Sigmoid colon (tissue), 7 donors: ENCODE results near the gene CXorf58. TPM values are rescaled to one million over a fixed set of nuclear protein-coding genes. Genes with fewer than 3 reads are reported as not detected.
A peak's percentile ranks its signal among the peaks of the same experiment; 100 is the strongest.

Source experiments
- DNase-seq: peaks from one replicate; pipeline ENCODE4 v3.0.0-alpha.2; 2019
- H3K27ac ChIP-seq, 4 donors: fragments of 200-600 bp; sonication (generic); one replicate each; pipeline ENCODE4 v1.5.1; 2016 to 2019; ENCODE audit warnings: mild to moderate bottlenecking in 1 of 4
- H3K27me3 ChIP-seq, 3 donors: fragments of 200-600 bp; sonication (generic); one replicate each; pipeline ENCODE4 v1.5.1; 2019; ENCODE audit warnings: mild to moderate bottlenecking in 1 of 3
- H3K36me3 ChIP-seq, 4 donors: fragments of 200-600 bp; sonication (generic); one replicate each; pipeline ENCODE4 v1.5.1; 2016 to 2019
- H3K4me1 ChIP-seq, 4 donors: fragments of 200-600 bp; sonication (generic); one replicate each; pipeline ENCODE4 v1.5.1; 2017 to 2019
- H3K4me3 ChIP-seq, 4 donors: fragments of 200-600 bp; sonication (generic); one replicate each; pipeline ENCODE4 v1.5.1; 2017 to 2019; ENCODE audit warnings: mild to moderate bottlenecking in 2 of 4, moderate library complexity in 1 of 4
- H3K9me3 ChIP-seq, 4 donors: fragments of 200-600 bp in 3 of 4; sonication (generic) in 3 of 4; one replicate each; pipeline versions ENCODE4 v1.5.1 to v1.6.1; 2013 to 2019
- CTCF ChIP-seq, 4 experiments: fragments of 450-650 bp in 3 of 4; fragments of 200-600 bp in 1 of 4; IDR thresholded peaks; one replicate each; pipeline ENCODE4 v1.5.1; 2016 to 2019; ENCODE audit warnings: antibody characterized with exemption in 4 of 4, mild to moderate bottlenecking in 3 of 4, moderate library complexity in 2 of 4
- EP300 ChIP-seq, 4 donors: sonication (generic); formaldehyde crosslinking; IDR thresholded peaks; one replicate each; pipeline ENCODE4 v1.6.1; 2017; ENCODE audit warnings: antibody characterized with exemption in 4 of 4
- POLR2A ChIP-seq, 2 donors: fragments of 450-650 bp; IDR thresholded peaks; one replicate each; pipeline ENCODE4 v1.6.1; 2016; ENCODE audit warnings: antibody characterized with exemption in 2 of 2, mild to moderate bottlenecking in 2 of 2, moderate library complexity in 2 of 2
- POLR2AphosphoS5 ChIP-seq, 4 donors: sonication (generic); formaldehyde crosslinking; IDR thresholded peaks; one replicate each; pipeline ENCODE4 v1.6.1; 2017; ENCODE audit warnings: antibody characterized with exemption in 4 of 4
- WGBS, 2 donors: extraction: QIAGEN DNeasy Blood & Tissue Kit; methylation state at CpG; one replicate each; pipeline ENCODE4 v1.1.7; 2013; 5-methylcytosine and 5-hydroxymethylcytosine counted together
- intact Hi-C: fragments of 100-400 bp; cut with DNase I; formaldehyde crosslinking; loops from one replicate; pipeline ENCODE4 v1.15.1; 2023
- polyA plus RNA-seq, 3 donors: library from polyadenylated mRNA; stranded (reverse); fragments of 200-250 nt; gene quantifications; one replicate each; pipeline ENCODE4 v1.2.3, GENCODE V29; 2013
- total RNA-seq, 4 donors: library from RNA; depleted of rRNA; stranded (reverse); fragments of >200 nt; gene quantifications; one replicate each; pipeline ENCODE4 v1.1.0, GENCODE V29; 2016
- donor health status: healthy with polysubstance abuse.
- donor health status: Bipolar disorder and iron deficiency.
- donor health status: healthy.

The CXorf58 gene
- total and polyA plus RNA-seq, 7 donors: 0.03 TPM; not detected in 6

GRCh38 chrX:23870041-23870440 is 37.8 kb upstream of the CXorf58 start:
- DNase-seq: no peak
- no peaks in the 10 kb centered on the region for H3K36me3 ChIP-seq
- 92 to 95% methylated on average over 2 of the region's 2 CpGs for WGBS, 2 donors
- H3K27ac ChIP-seq: no peak overlapping the region
- TF ChIP-seq POLR2A (IDR thresholded peaks at IDR 0.05) (no peak), POLR2AphosphoS5 (IDR thresholded peaks at IDR 0.05) (no peak), EP300 (IDR thresholded peaks at IDR 0.05) (no peak), CTCF (IDR thresholded peaks at IDR 0.05) (no peak)
- H3K4me3 ChIP-seq: no peak overlapping the region
- no peaks in the 10 kb centered on the region for H3K4me1 ChIP-seq
- intact Hi-C loops: no loop called here
- H3K27me3 ChIP-seq: no peaks in the 10 kb centered on the region
- H3K9me3 ChIP-seq: no peaks in the 10 kb centered on the region

- H3K27ac ChIP-seq: no peak overlapping the region
- intact Hi-C loops: no loop called here
- H3K27me3 ChIP-seq: no peaks in the 10 kb centered on the region
- DNase-seq: no peak
- H3K9me3 ChIP-seq: no peaks in the 10 kb centered on the region
- 86 to 91% methylated on average over 4 of the region's 4 CpGs for WGBS, 2 donors
- H3K4me3 ChIP-seq: no peak overlapping the region
- no peak for TF ChIP-seq EP300 (IDR thresholded peaks at IDR 0.05)
- no peaks in the 10 kb centered on the region for H3K4me1 ChIP-seq
- no peaks in the 10 kb centered on the region for H3K36me3 ChIP-seq
These were observed 35.8 kb upstream of the CXorf58 start for GRCh38 chrX:23871905-23872546.

GRCh38 chrX:23879380-23880090 is 28.3 kb upstream of the CXorf58 start:
- 17 to 65% methylated on average over 2 of the region's 2 CpGs for WGBS, 2 donors
- intact Hi-C loops: no loop called here
- Histone ChIP-seq H3K9me3 (no peaks in the 10 kb centered on the region), H3K4me3 (no peak overlapping the region), H3K4me1 (peaks cover 0 to 13% (median 0%) of the 10 kb centered on the region in 4 donors), H3K36me3 (no peaks in the 10 kb centered on the region), H3K27ac (no peak overlapping the region), H3K27me3 (no peaks in the 10 kb centered on the region)
- TF ChIP-seq POLR2A (IDR thresholded peaks at IDR 0.05) (no peak), POLR2AphosphoS5 (IDR thresholded peaks at IDR 0.05) (no peak), CTCF (IDR thresholded peaks at IDR 0.05) (no peak), EP300 (IDR thresholded peaks at IDR 0.05) (no peak)
- no peak for DNase-seq

GRCh38 chrX:23883737-23884354 is 24.0 kb upstream of the CXorf58 start:
- intact Hi-C loops: no loop called here
- Histone ChIP-seq H3K9me3 (no peaks in the 10 kb centered on the region), H3K4me1 (peaks cover 0 to 13% (median 0%) of the 10 kb centered on the region in 4 donors), H3K36me3 (no peaks in the 10 kb centered on the region), H3K4me3 (no peak overlapping the region), H3K27ac (peak overlapping the region in 2 of 4 donors; percentile 9 to 12), H3K27me3 (no peaks in the 10 kb centered on the region)
- 14 to 51% methylated on average over 9 of the region's 9 CpGs for WGBS, 2 donors
- TF ChIP-seq POLR2AphosphoS5 (IDR thresholded peaks at IDR 0.05) (no peak), EP300 (IDR thresholded peaks at IDR 0.05) (no peak), POLR2A (IDR thresholded peaks at IDR 0.05) (no peak), CTCF (IDR thresholded peaks at IDR 0.05) (no peak)
- no peak for DNase-seq

- TF ChIP-seq EP300 (IDR thresholded peaks at IDR 0.05) (no peak), POLR2A (IDR thresholded peaks at IDR 0.05) (no peak), POLR2AphosphoS5 (IDR thresholded peaks at IDR 0.05) (no peak), CTCF (IDR thresholded peaks at IDR 0.05) (no peak)
- H3K27me3 ChIP-seq: no peaks in the 10 kb centered on the region
- H3K27ac ChIP-seq: peak overlapping the region in 1 of 4 donors; percentile 12
- 68 to 81% methylated on average over 4 of the region's 4 CpGs for WGBS, 2 donors
- no peaks in the 10 kb centered on the region for H3K36me3 ChIP-seq
- H3K4me3 ChIP-seq: no peak overlapping the region
- no peak for DNase-seq
- H3K4me1 ChIP-seq: peaks cover 0 to 12% (median 0%) of the 10 kb centered on the region in 4 donors
- no peaks in the 10 kb centered on the region for H3K9me3 ChIP-seq
- intact Hi-C loops: no loop called here
These were observed 23.3 kb upstream of the CXorf58 start for GRCh38 chrX:23884427-23885024.
